H54 (cell line): ENCODE results near the gene PPM1N.

ENCODE experiments used
- DNase-seq: peaks from one replicate; pipeline ENCODE4 v3.0.0; 2011; ENCODE audit warnings: low spot score, mixed read lengths; ENCODE audit not compliant: insufficient read length
- FAIRE-seq: peaks from 3 replicates; lab custom pipeline; 2011; peaks lifted over from hg19 to GRCh38; lab: Jason Lieb, UNC
- POLR2A ChIP-seq: IDR thresholded peaks from 2 replicates; pipeline ENCODE4 v1.6.1; 2011; ENCODE audit warnings: low read depth, mild to moderate bottlenecking, low read length

Gene PPM1N

GRCh38 chr19:45539459-45539858 is 41.2 kb downstream of the PPM1N start:
- TF ChIP-seq POLR2A, result no peak
- FAIRE-seq (no peak), DNase-seq (no peak)

- TF ChIP-seq POLR2A, result no peak
- FAIRE-seq (no peak), DNase-seq (no peak)
Observed at GRCh38 chr19:45542234-45542668, 44.0 kb downstream of the PPM1N start.

GRCh38 chr19:45547211-45547770 is 49.0 kb downstream of the PPM1N start:
- DNase-seq, result no peak
- no peak for FAIRE-seq

GRCh38 chr19:45547965-45548609 is 49.8 kb downstream of the PPM1N start:
- FAIRE-seq (no peak), DNase-seq (peak; percentile 61)
- no peak for TF ChIP-seq POLR2A

More at GRCh38 chr19:45547211-45547770, 49.0 kb downstream of the PPM1N start:
- TF ChIP-seq POLR2A, result no peak
